Prostate gland (tissue), 2 donors: Measurements from ENCODE around the gene BFAR.

Experiments used
- CTCF ChIP-seq, 4 experiments: fragments of 200-600 bp in 2 of 4; fragments of 450-650 bp in 2 of 4; sonication (generic) in 2 of 4; IDR thresholded peaks; 1 replicate in 3 of 4; 2 replicates in 1 of 4; pipeline ENCODE4 v1.5.1; 2016 to 2019; ENCODE audit warnings: antibody characterized with exemption in 4 of 4, mild to moderate bottlenecking in 2 of 4, moderate library complexity in 2 of 4
- POLR2AphosphoS5 ChIP-seq: sonication (generic); formaldehyde crosslinking; IDR thresholded peaks from one replicate; pipeline ENCODE4 v1.6.1; 2017; ENCODE audit warnings: antibody characterized with exemption

- TF ChIP-seq CTCF (IDR thresholded peaks at IDR 0.05) (no peak), POLR2AphosphoS5 (no peak)
These were observed 14.2 kb upstream of the BFAR start for GRCh38 chr16:14618566-14618965.
